ENCODE results near the gene CACNA1C.
A peak's percentile ranks its signal among the peaks of the same experiment; 100 is the strongest.
"Not testable (repeated sequence)": the region's sequence is repeated elsewhere in the genome, so short reads cannot be mapped to it uniquely, and the experiment has no call there.

Gene CACNA1C

GRCh38 chr12:2234091-2234490 is 181.3 kb downstream of the CACNA1C start:
- no peak for DNase-seq (ENCODE audit: low spot score)

GRCh38 chr12:2234646-2235350 is 182.0 kb downstream of the CACNA1C start:
- DNase-seq (ENCODE audit: low spot score), result no peak

GRCh38 chr12:2236506-2237294 is 183.9 kb downstream of the CACNA1C start:
- DNase-seq (ENCODE audit: low spot score), result no peak

- no peak for DNase-seq (ENCODE audit: low spot score)
Observed at GRCh38 chr12:2238111-2238510, 185.3 kb downstream of the CACNA1C start.

- DNase-seq (ENCODE audit: low spot score), result no peak
Observed at GRCh38 chr12:2239381-2239871, 186.6 kb downstream of the CACNA1C start.

GRCh38 chr12:2240390-2240789 is 187.6 kb downstream of the CACNA1C start:
- DNase-seq (ENCODE audit: low spot score), result no peak

- no peak for DNase-seq (ENCODE audit: low spot score)
Observed at GRCh38 chr12:2240984-2241383, 188.2 kb downstream of the CACNA1C start.

GRCh38 chr12:2242216-2242615 is 189.4 kb downstream of the CACNA1C start:
- DNase-seq (ENCODE audit: low spot score), result no peak

- no peak for DNase-seq (ENCODE audit: low spot score)
Observed at GRCh38 chr12:2242816-2243215, 190.0 kb downstream of the CACNA1C start.

- no peak for DNase-seq (ENCODE audit: low spot score)
Observed at GRCh38 chr12:2243275-2243674, 190.5 kb downstream of the CACNA1C start.

GRCh38 chr12:2244013-2244861 is 191.4 kb downstream of the CACNA1C start:
- peak; percentile 51 for DNase-seq (ENCODE audit: low spot score)

GRCh38 chr12:2246358-2246757 is 193.6 kb downstream of the CACNA1C start:
- no peak for DNase-seq (ENCODE audit: low spot score)

- DNase-seq (ENCODE audit: low spot score), result no peak
Observed at GRCh38 chr12:2247120-2247519, 194.3 kb downstream of the CACNA1C start.

GRCh38 chr12:2247596-2247995 is 194.8 kb downstream of the CACNA1C start:
- no peak for DNase-seq (ENCODE audit: low spot score)

- no peak for DNase-seq (ENCODE audit: low spot score)
Observed at GRCh38 chr12:2248087-2248900, 195.5 kb downstream of the CACNA1C start.

- DNase-seq (ENCODE audit: low spot score), result no peak
Observed at GRCh38 chr12:2248901-2249381, 196.2 kb downstream of the CACNA1C start.

GRCh38 chr12:2250797-2251196 is 198.0 kb downstream of the CACNA1C start:
- DNase-seq (ENCODE audit: low spot score), result no peak

- no peak for DNase-seq (ENCODE audit: low spot score)
Observed at GRCh38 chr12:2251526-2252209, 198.9 kb downstream of the CACNA1C start.

- DNase-seq (ENCODE audit: low spot score), result no peak
Observed at GRCh38 chr12:2255311-2255710, 202.5 kb downstream of the CACNA1C start.

GRCh38 chr12:2255731-2256130 is 202.9 kb downstream of the CACNA1C start:
- DNase-seq (ENCODE audit: low spot score), result not testable (repeated sequence)

- DNase-seq (ENCODE audit: low spot score), result no peak
Observed at GRCh38 chr12:2256453-2256852, 203.7 kb downstream of the CACNA1C start.
